DMS53 treated with DMSO at 0.1 percent for 48 hours (cell line): Measurements from ENCODE around the gene PSMA8.
"Not testable (repeated sequence)": the region's sequence is repeated elsewhere in the genome, so short reads cannot be mapped to it uniquely, and the experiment has no call there.

Source experiments
- DNase-seq: peaks from one replicate; lab custom pipeline; 2025; ENCODE audit not compliant: unreplicated experiment; lab: John Stamatoyannopoulos, UW

The PSMA8 gene

GRCh38 chr18:26228562-26229260, 95.0 kb downstream of the PSMA8 start:
- DNase-seq: no peak

- DNase-seq: no peak
Observed at GRCh38 chr18:26230497-26230896, 96.8 kb downstream of the PSMA8 start.

GRCh38 chr18:26233208-26233607, 99.5 kb downstream of the PSMA8 start:
- DNase-seq: no peak

GRCh38 chr18:26237363-26237762, 103.7 kb downstream of the PSMA8 start:
- not testable (repeated sequence) for DNase-seq

DNA sequence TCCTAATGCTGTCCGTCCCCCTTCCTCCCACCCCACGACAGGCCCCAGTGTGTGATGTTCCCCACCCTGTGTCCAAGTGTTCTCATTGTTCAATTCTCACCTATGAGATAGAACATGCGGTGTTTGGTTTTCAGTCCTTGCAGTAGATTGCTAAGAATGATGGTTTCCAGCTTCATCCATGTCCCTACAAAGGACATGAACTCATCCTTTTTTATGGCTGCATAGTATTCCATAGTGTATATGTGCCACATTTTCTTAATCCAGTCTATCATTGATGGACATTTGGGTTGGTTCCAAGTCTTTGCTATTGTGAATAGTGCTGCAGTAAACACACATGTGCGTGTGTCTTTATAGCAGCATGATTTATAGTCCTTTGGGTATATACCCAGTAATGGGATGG, 105.0 kb downstream of the PSMA8 start:
- not testable (repeated sequence) for DNase-seq

- not testable (repeated sequence) for DNase-seq
Observed at GRCh38 chr18:26242392-26242791, 108.7 kb downstream of the PSMA8 start.
